CD4-positive, alpha-beta memory T cell (primary cell): Measurements from ENCODE around the gene MFAP3. TPM values are rescaled to one million over a fixed set of nuclear protein-coding genes. Genes with fewer than 3 reads are reported as not detected.
"Not testable (repeated sequence)": the region's sequence is repeated elsewhere in the genome, so short reads cannot be mapped to it uniquely, and the experiment has no call there.

Experiments used
- CTCF ChIA-PET: fragments of 350-600 bp; sonication (Branson Sonifier 250); formaldehyde crosslinking; loops from one replicate; lab custom pipeline; 2021; ENCODE audit warnings: inconsistent platforms; ENCODE audit not compliant: partially characterized antibody; lab: Charles Lee
- POLR2A ChIA-PET: fragments of 350-600 bp; sonication (Branson Sonifier 250); formaldehyde crosslinking; loops from one replicate; lab custom pipeline; 2021; ENCODE audit not compliant: partially characterized antibody; lab: Charles Lee
- DNase-seq, 5 donors: peaks; one replicate each; pipeline versions ENCODE4 v3.0.0 to v3.0.0-alpha.2; 2020 to 2022; ENCODE audit warnings: mixed read lengths in 1 of 5
- H3K27ac ChIP-seq: one replicate; pipeline ENCODE4 v1.7.0; 2013; ENCODE audit warnings: low read depth, low read length
- H3K27me3 ChIP-seq: 2 replicates; pipeline ENCODE4 v1.7.0; 2013; ENCODE audit warnings: mild to moderate bottlenecking, low read length, moderate library complexity; ENCODE audit not compliant: insufficient read depth
- H3K36me3 ChIP-seq: 2 replicates; pipeline ENCODE4 v1.7.0; 2013; ENCODE audit warnings: mild to moderate bottlenecking, low read length, moderate library complexity; ENCODE audit not compliant: insufficient read depth
- H3K4me1 ChIP-seq: 2 replicates; pipeline ENCODE4 v1.7.0; 2013; ENCODE audit warnings: mild to moderate bottlenecking, low read length, moderate library complexity; ENCODE audit not compliant: insufficient read depth
- H3K4me3 ChIP-seq, 2 donors: one replicate each; pipeline ENCODE4 v1.7.0; 2013; ENCODE audit warnings: low read length in 2 of 2, mild to moderate bottlenecking in 1 of 2
- H3K9me3 ChIP-seq, 2 donors: one replicate each; pipeline ENCODE4 v1.7.0; 2013; ENCODE audit warnings: low read length in 2 of 2, control low read depth in 1 of 2; ENCODE audit not compliant: control insufficient read depth in 1 of 2
- H3K27ac Mint-ChIP-seq, 7 donors: one replicate each; pipeline ENCODE4 v1.8.0; 2020 to 2021; ENCODE audit warnings: mixed read lengths in 7 of 7, mild to moderate bottlenecking in 6 of 7, inconsistent platforms in 3 of 7, moderate library complexity in 3 of 7
- H3K27me3 Mint-ChIP-seq, 2 donors: one replicate each; pipeline ENCODE4 v1.8.0; 2020 to 2021; ENCODE audit warnings: mixed read lengths in 2 of 2
- H3K36me3 Mint-ChIP-seq, 2 donors: one replicate each; pipeline ENCODE4 v1.8.0; 2020 to 2021; ENCODE audit warnings: mixed read lengths in 2 of 2, inconsistent platforms in 1 of 2, mild to moderate bottlenecking in 1 of 2
- H3K4me1 Mint-ChIP-seq, 4 donors: one replicate each; pipeline ENCODE4 v1.8.0; 2020 to 2021; ENCODE audit warnings: mixed read lengths in 4 of 4, mild to moderate bottlenecking in 1 of 4
- H3K4me3 Mint-ChIP-seq, 8 donors: one replicate each; pipeline ENCODE4 v1.8.0; 2020 to 2021; ENCODE audit warnings: mixed read lengths in 8 of 8, mild to moderate bottlenecking in 7 of 8, moderate library complexity in 6 of 8, inconsistent platforms in 3 of 8
- H3K9me3 Mint-ChIP-seq, 8 donors: one replicate each; pipeline ENCODE4 v1.8.0; 2020 to 2021; ENCODE audit warnings: mixed read lengths in 8 of 8, mild to moderate bottlenecking in 5 of 8, inconsistent platforms in 3 of 8, moderate library complexity in 1 of 8
- intact Hi-C: fragments of 100-400 bp; cut with micrococcal nuclease; formaldehyde crosslinking; loops from one replicate; pipeline ENCODE4 v1.15.1; 2023
- polyA plus RNA-seq, 2 donors: library from polyadenylated mRNA; unstranded; fragments of 300-500 nt; fragmentation: Illumina TruSeq; gene quantifications; one replicate each; pipeline ENCODE4 v1.2.3, GENCODE V29; 2021
- total RNA-seq, 2 experiments: library from RNA; stranded (reverse); gene quantifications; one replicate each; pipeline ENCODE4 v1.2.3, GENCODE V29; 2021

MFAP3 gene
- total and polyA plus RNA-seq, 4 experiments from 2014 or later: 5.5 to 27.4 (median 16.0) TPM

DNA sequence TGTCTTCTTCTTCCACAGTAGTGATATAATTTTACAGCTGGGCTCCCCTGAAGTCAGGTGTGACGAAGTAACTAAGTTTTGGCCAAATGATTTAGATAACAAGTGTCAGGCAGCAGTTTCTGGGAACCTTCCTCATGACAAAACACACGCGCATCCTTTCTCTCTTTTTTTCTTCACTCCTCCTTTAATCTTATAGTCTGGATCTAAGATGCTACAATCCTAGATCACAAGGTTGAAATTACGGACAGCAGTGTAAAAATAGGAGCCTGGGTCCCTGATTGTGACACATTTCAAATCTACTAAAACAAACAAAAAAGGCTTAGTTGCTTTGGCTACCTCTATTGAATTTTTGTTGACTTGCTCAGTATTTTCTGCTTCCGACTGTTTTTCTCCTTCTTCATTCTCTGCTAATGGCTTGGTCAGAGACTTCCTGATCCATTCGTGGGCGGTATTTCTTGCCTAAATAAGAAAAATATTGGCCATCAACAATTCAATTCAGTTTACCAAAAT lies 36.2 kb upstream of the MFAP3 start:
- Histone ChIP-seq H3K36me3 (no peaks in the 10 kb centered on the region), H3K4me3 (no peak overlapping the region), H3K27ac (no peak overlapping the region), H3K27me3 (no peaks in the 10 kb centered on the region), H3K4me1 (no peaks in the 10 kb centered on the region), H3K9me3 (no peaks in the 10 kb centered on the region)
- POLR2A ChIA-PET: no interaction called here
- CTCF ChIA-PET: no interaction called here
- Mint-ChIP-seq H3K9me3 (peaks cover 0 to 5% (median 0%) of the 10 kb centered on the region in 8 donors), H3K4me1 (peaks cover 0 to 3% (median 0%) of the 10 kb centered on the region in 4 donors), H3K36me3 (peaks cover 53 to 55% of the 10 kb centered on the region in 2 donors), H3K27ac (no peak overlapping the region), H3K27me3 (no peaks in the 10 kb centered on the region), H3K4me3 (no peak overlapping the region)
- DNase-seq: no peak
- intact Hi-C loops: no loop called here

- intact Hi-C loops: no loop called here
- DNase-seq: no peak
- Histone ChIP-seq H3K4me1 (no peaks in the 10 kb centered on the region), H3K27ac (no peak overlapping the region), H3K36me3 (peaks cover 2% of the 10 kb centered on the region), H3K27me3 (no peaks in the 10 kb centered on the region), H3K9me3 (no peaks in the 10 kb centered on the region), H3K4me3 (no peak overlapping the region)
- POLR2A ChIA-PET: no interaction called here
- H3K36me3 Mint-ChIP-seq: peaks cover 48 to 52% of the 10 kb centered on the region in 2 donors
- CTCF ChIA-PET: no interaction called here
- no peak overlapping the region for H3K4me3 Mint-ChIP-seq
- peaks cover 0 to 3% (median 0%) of the 10 kb centered on the region in 4 donors for H3K4me1 Mint-ChIP-seq
- H3K27ac Mint-ChIP-seq: no peak overlapping the region
- H3K9me3 Mint-ChIP-seq: no peaks in the 10 kb centered on the region
- no peaks in the 10 kb centered on the region for H3K27me3 Mint-ChIP-seq
Measured at GRCh38 chr5:154005648-154006047, 33.1 kb upstream of the MFAP3 start.

DNA sequence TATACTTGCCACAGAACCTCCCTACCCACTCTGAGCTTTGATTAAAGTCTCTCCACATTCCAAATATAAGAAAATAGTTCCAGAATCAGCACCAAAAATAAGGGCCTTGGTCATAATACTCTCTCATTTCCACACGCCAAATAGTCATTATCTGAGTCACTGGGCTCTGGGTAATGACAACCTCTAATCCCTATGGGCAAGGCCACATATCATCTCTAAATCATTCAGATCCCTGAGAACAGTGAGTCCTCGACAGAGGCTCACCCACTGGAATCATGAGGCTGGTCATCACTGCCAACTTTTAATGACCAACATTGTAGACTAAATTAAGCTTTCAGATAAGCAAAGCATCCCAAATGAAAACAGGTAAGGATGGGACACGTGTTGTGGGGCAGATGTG lies 28.1 kb upstream of the MFAP3 start:
- peaks cover 6% of the 10 kb centered on the region for H3K36me3 ChIP-seq
- no peak for DNase-seq
- Mint-ChIP-seq H3K4me1 (peaks cover 0 to 3% (median 0%) of the 10 kb centered on the region in 4 donors), H3K4me3 (no peak overlapping the region), H3K27ac (no peak overlapping the region), H3K36me3 (peaks cover 55 to 63% of the 10 kb centered on the region in 2 donors), H3K27me3 (no peaks in the 10 kb centered on the region), H3K9me3 (peaks cover 0 to 2% (median 0%) of the 10 kb centered on the region in 8 donors)
- ChIA-PET POLR2A (no interaction called here), CTCF (interaction anchor here (1.3 kb wide), 1 partner anchor 35 kb away, joined by 5 read pairs; no protein-coding TSS in a partner anchor)
- H3K4me3 ChIP-seq: no peak overlapping the region
- H3K4me1 ChIP-seq: no peaks in the 10 kb centered on the region
- no peaks in the 10 kb centered on the region for H3K27me3 ChIP-seq
- H3K27ac ChIP-seq: no peak overlapping the region
- intact Hi-C loops: no loop called here
- H3K9me3 ChIP-seq: no peaks in the 10 kb centered on the region

DNA sequence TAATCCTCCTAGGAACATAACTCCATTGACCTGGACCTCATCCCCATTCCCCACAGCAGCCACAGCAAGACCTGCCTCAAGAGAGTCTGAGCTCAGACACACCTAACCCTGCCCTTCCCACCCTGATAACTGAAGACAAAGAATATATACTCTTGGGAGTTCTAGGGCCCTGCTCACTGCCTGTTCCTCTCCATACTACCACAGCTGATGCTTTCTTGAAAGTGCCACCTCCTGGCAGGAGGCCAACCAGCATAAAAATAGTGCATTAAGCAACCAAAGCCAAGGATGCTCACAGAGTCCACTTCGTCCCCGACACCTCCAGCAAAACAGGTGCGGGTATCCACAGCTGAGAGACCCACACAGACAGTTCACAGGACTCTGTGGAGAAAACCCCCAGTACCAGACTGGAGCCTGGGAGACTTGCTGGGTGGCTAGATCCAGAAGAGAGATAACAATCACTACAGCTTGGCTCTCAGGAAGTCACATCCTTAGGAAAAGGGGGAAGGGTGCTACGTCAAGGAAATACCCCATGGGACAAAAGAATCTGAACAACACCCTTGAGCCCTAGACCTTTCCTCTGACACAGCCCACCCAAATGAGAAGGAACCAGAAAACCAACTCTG lies 23.6 kb upstream of the MFAP3 start:
- H3K36me3 ChIP-seq: peaks cover 6% of the 10 kb centered on the region
- ChIA-PET POLR2A (no interaction called here), CTCF (no interaction called here)
- H3K27ac ChIP-seq: no peak overlapping the region
- no peak overlapping the region for H3K27ac Mint-ChIP-seq
- H3K4me3 ChIP-seq: no peak overlapping the region
- intact Hi-C loops: no loop called here
- H3K4me1 ChIP-seq: no peaks in the 10 kb centered on the region
- H3K4me1 Mint-ChIP-seq: peaks cover 6 to 23% (median 15%) of the 10 kb centered on the region in 4 donors
- H3K9me3 Mint-ChIP-seq: peaks cover 0 to 2% (median 0%) of the 10 kb centered on the region in 8 donors
- H3K27me3 ChIP-seq: no peaks in the 10 kb centered on the region
- no peak for DNase-seq
- no peaks in the 10 kb centered on the region for H3K9me3 ChIP-seq
- H3K4me3 Mint-ChIP-seq: no peak overlapping the region
- peaks cover 78 to 83% of the 10 kb centered on the region in 2 donors for H3K36me3 Mint-ChIP-seq
- H3K27me3 Mint-ChIP-seq: no peaks in the 10 kb centered on the region

DNA sequence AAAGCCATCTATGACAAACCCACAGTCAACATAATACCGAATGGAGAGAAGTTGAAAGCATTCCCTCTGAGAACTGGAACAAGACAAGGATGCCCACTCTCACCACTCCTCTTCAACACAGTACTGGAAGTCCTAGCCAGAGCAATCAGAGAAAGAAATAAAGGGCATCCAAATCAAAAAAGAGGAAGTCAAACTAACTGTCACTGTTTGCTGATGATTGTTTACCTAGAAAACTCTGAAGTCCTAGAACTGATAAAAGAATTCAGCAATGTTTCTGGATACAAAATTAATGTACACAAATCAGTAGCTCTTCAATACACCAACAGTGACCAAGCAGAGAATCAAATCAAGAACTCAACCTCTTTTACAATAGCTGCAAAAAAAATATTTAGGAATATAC lies 19.8 kb upstream of the MFAP3 start:
- H3K4me1 ChIP-seq, H3K27me3 ChIP-seq, H3K9me3 Mint-ChIP-seq, H3K27me3 Mint-ChIP-seq, H3K4me3 Mint-ChIP-seq, H3K9me3 ChIP-seq, DNase-seq, CTCF ChIA-PET, intact Hi-C loops, H3K4me3 ChIP-seq, H3K27ac ChIP-seq, H3K36me3 ChIP-seq, POLR2A ChIA-PET: not testable (repeated sequence)
- H3K4me1 Mint-ChIP-seq: peaks cover 12 to 25% (median 19%) of the 10 kb centered on the region in 4 donors
- H3K27ac Mint-ChIP-seq: peak overlapping the region in 1 of 7 donors; percentile 48
- peaks cover 89 to 93% of the 10 kb centered on the region in 2 donors for H3K36me3 Mint-ChIP-seq

- no peak for DNase-seq
- CTCF ChIA-PET: no interaction called here
- Mint-ChIP-seq H3K27ac (no peak overlapping the region), H3K4me1 (peaks cover 0 to 6% (median 4%) of the 10 kb centered on the region in 4 donors), H3K27me3 (no peaks in the 10 kb centered on the region), H3K9me3 (no peaks in the 10 kb centered on the region), H3K4me3 (no peak overlapping the region), H3K36me3 (peaks cover 54 to 69% of the 10 kb centered on the region in 2 donors)
- intact Hi-C loops: no loop called here
- Histone ChIP-seq H3K9me3 (no peaks in the 10 kb centered on the region), H3K27me3 (no peaks in the 10 kb centered on the region), H3K36me3 (no peaks in the 10 kb centered on the region), H3K4me3 (no peak overlapping the region), H3K4me1 (no peaks in the 10 kb centered on the region), H3K27ac (no peak overlapping the region)
- POLR2A ChIA-PET: no interaction called here
Measured at GRCh38 chr5:154025951-154026350, 12.8 kb upstream of the MFAP3 start.

GRCh38 chr5:154031937-154032489 lies 6.8 kb upstream of the MFAP3 start:
- DNase-seq: no peak
- H3K27ac Mint-ChIP-seq: no peak overlapping the region
- H3K4me1 Mint-ChIP-seq: peaks cover 7 to 11% (median 8%) of the 10 kb centered on the region in 4 donors
- Histone ChIP-seq H3K4me3 (no peak overlapping the region), H3K9me3 (no peaks in the 10 kb centered on the region), H3K4me1 (peaks cover 1% of the 10 kb centered on the region), H3K27ac (no peak overlapping the region), H3K27me3 (no peaks in the 10 kb centered on the region), H3K36me3 (no peaks in the 10 kb centered on the region)
- POLR2A ChIA-PET: no interaction called here
- no peaks in the 10 kb centered on the region for H3K27me3 Mint-ChIP-seq
- CTCF ChIA-PET: no interaction called here
- H3K4me3 Mint-ChIP-seq: no peak overlapping the region
- H3K9me3 Mint-ChIP-seq: no peaks in the 10 kb centered on the region
- intact Hi-C loops: no loop called here
- peaks cover 47 to 51% of the 10 kb centered on the region in 2 donors for H3K36me3 Mint-ChIP-seq
